ENCODE results near the gene FHL2.

DNA sequence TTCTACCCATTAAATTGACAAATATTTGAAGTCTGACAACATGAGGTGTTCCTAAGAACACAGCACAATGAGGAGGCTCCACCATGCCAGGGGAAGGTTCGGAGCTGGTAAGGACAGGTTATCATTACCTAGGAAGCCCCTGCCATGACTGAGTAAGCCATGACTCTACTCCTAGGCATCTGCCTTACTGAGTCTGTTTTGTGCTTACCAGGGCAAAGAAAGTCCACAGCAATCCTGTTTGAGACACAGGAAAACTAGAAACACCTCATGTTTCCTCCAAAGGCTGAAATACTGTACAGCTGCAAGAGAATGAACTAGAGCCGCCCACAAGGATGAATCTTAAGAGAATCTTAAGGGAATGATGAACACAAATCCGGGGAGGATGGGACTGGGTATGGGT, 80.9 kb downstream of the FHL2 start:
- TF ChIP-seq POLR2A (IDR thresholded peaks at IDR 0.05) (no peak), POLR2AphosphoS5 (IDR thresholded peaks at IDR 0.05) (no peak)
- TF ChIP-seq, protein P1, sequence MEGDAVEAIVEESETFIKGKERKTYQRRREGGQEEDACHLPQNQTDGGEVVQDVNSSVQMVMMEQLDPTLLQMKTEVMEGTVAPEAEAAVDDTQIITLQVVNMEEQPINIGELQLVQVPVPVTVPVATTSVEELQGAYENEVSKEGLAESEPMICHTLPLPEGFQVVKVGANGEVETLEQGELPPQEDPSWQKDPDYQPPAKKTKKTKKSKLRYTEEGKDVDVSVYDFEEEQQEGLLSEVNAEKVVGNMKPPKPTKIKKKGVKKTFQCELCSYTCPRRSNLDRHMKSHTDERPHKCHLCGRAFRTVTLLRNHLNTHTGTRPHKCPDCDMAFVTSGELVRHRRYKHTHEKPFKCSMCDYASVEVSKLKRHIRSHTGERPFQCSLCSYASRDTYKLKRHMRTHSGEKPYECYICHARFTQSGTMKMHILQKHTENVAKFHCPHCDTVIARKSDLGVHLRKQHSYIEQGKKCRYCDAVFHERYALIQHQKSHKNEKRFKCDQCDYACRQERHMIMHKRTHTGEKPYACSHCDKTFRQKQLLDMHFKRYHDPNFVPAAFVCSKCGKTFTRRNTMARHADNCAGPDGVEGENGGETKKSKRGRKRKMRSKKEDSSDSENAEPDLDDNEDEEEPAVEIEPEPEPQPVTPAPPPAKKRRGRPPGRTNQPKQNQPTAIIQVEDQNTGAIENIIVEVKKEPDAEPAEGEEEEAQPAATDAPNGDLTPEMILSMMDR (IDR thresholded peaks at IDR 0.05): no peak

Data from breast epithelium (tissue), 3 donors.